Panc1 (cell line): Measurements from ENCODE around the gene IFFO2. TPM values are rescaled to one million over a fixed set of nuclear protein-coding genes. Genes with fewer than 3 reads are reported as not detected.

Source experiments
- ATAC-seq: fragments of 200-7000 bp; cut with Tn5 transposase; 2 replicates; pipeline ENCODE4 v1.9.1; 2020; ENCODE audit warnings: mild to moderate bottlenecking, moderate library complexity
- BruUV-seq: library from RNA; stranded (reverse); fragments of 400-500 nt; replicated peaks from 2 replicates; lab custom pipeline; 2021; lab: Mats Ljungman, UMichigan
- CTCF ChIA-PET: fragments of 300-600 bp; sonication (Branson Sonifier 250); formaldehyde crosslinking; loops from one replicate; lab custom pipeline; 2022; ENCODE audit warnings: antibody characterized with exemption; lab: Charles Lee
- POLR2A ChIA-PET: fragments of 300-600 bp; sonication (Branson Sonifier 250); formaldehyde crosslinking; loops from one replicate; lab custom pipeline; 2022; ENCODE audit warnings: antibody characterized with exemption; lab: Charles Lee
- DNase-seq: peaks from one replicate; pipeline ENCODE4 v3.0.0-alpha.2; 2010; ENCODE audit warnings: low read depth, low spot score
- H3K27ac ChIP-seq: 2 replicates; pipeline ENCODE4 v1.5.1; 2011; ENCODE audit warnings: mild to moderate bottlenecking, low read length, inconsistent platforms
- H3K27me3 ChIP-seq: fragments of 200-500 bp; sonication (Bioruptor generic); 2 replicates; pipeline ENCODE4 v1.6.0; 2014; ENCODE audit warnings: low read length, inconsistent platforms; ENCODE audit not compliant: control insufficient read depth, insufficient read depth
- H3K36me3 ChIP-seq: fragments of 200-500 bp; sonication (Bioruptor generic); 2 replicates; pipeline ENCODE4 v1.5.1; 2014; ENCODE audit warnings: inconsistent platforms, mild to moderate bottlenecking, low read length, moderate library complexity; ENCODE audit not compliant: control insufficient read depth, insufficient read depth
- H3K4me1 ChIP-seq: 2 replicates; pipeline ENCODE4 v1.5.1; 2011; ENCODE audit warnings: inconsistent platforms, mild to moderate bottlenecking, low read length, moderate library complexity; ENCODE audit not compliant: control insufficient read depth, insufficient read depth
- H3K4me3 ChIP-seq, 2 experiments: 2 replicates each; pipeline ENCODE4 v1.5.1; 2011 to 2012; ENCODE audit warnings: low read depth in 2 of 2, low read length in 2 of 2, mild to moderate bottlenecking in 2 of 2, inconsistent platforms in 1 of 2, moderate library complexity in 1 of 2
- H3K9me3 ChIP-seq: fragments of 200-500 bp; sonication (Bioruptor generic); 2 replicates; pipeline ENCODE4 v1.5.1; 2014; ENCODE audit warnings: low read depth, mild to moderate bottlenecking, inconsistent platforms, low read length, moderate library complexity; ENCODE audit not compliant: control insufficient read depth, insufficient read depth
- CTCF ChIP-seq: fragments of 450-650 bp; IDR thresholded peaks from 2 replicates; pipeline ENCODE4 v1.5.1; 2017; ENCODE audit warnings: mild to moderate bottlenecking
- POLR2AphosphoS5 ChIP-seq: IDR thresholded peaks from 2 replicates; pipeline ENCODE4 v1.6.1; 2012; ENCODE audit warnings: mild to moderate bottlenecking, low read depth, low read length, moderate library complexity
- REST ChIP-seq, 2 experiments: IDR thresholded peaks; 2 replicates each; pipeline ENCODE4 v1.6.1; 2011 to 2012; ENCODE audit warnings: low read depth in 2 of 2, control low read depth in 1 of 2, low read length in 1 of 2, mild to moderate bottlenecking in 1 of 2, moderate library complexity in 1 of 2; ENCODE audit not compliant: insufficient read depth in 1 of 2
- SIN3A ChIP-seq: IDR thresholded peaks from 2 replicates; pipeline ENCODE4 v1.6.1; 2012; ENCODE audit warnings: low read depth, mild to moderate bottlenecking, low read length, moderate library complexity, borderline replicate concordance; ENCODE audit not compliant: insufficient read depth
- TCF7L2 ChIP-seq: IDR thresholded peaks from 2 replicates; pipeline ENCODE4 v1.6.1; 2011; ENCODE audit warnings: mild to moderate bottlenecking, low read depth, low read length, inconsistent platforms
- in situ Hi-C: cut with HindIII; loops from 2 replicates; pipeline ENCODE4 v1.10.0; 2016; ENCODE audit warnings: low sequenced_read_pairs, low pct_unique_long_range_greater_than_20kb
- intact Hi-C: fragments of 100-400 bp; cut with micrococcal nuclease; formaldehyde crosslinking; loops from one replicate; pipeline ENCODE4 v1.10.0; 2022; ENCODE audit not compliant: unreplicated experiment
- total RNA-seq: library from RNA; stranded (reverse); gene quantifications from one replicate; pipeline ENCODE4 v1.2.1, GENCODE V29; 2021; ENCODE audit not compliant: unreplicated experiment

The IFFO2 gene
- total RNA-seq, 1 experiment from 2014 or later, result 59.4 TPM

GRCh38 chr1:18901952-18902522 lies 54.4 kb downstream of the IFFO2 start:
- Histone ChIP-seq H3K4me3 (peak overlapping the region; percentile 81 to 93), H3K36me3 (peaks cover 4% of the 10 kb centered on the region; the same call in 1 of the 2 replicates), H3K9me3 (no peaks in the 10 kb centered on the region), H3K27me3 (no peaks in the 10 kb centered on the region), H3K27ac (peak overlapping the region; percentile 95), H3K4me1 (peaks cover 30% of the 10 kb centered on the region)
- intact Hi-C loops, result loop anchor here (10.0 kb wide), 1 partner anchor 193 kb away; no protein-coding TSS in a partner anchor
- POLR2A ChIA-PET, result interaction anchor here (0.6 kb wide), 1 partner anchor 309 kb away, joined by 3 read pairs; no protein-coding TSS in a partner anchor
- CTCF ChIA-PET, result interaction anchor here (1.5 kb wide), 1 partner anchor 11 kb away, joined by 7 read pairs; no protein-coding TSS in a partner anchor
- ATAC-seq (peak; percentile 5), DNase-seq (no peak)
- no TSS peak for BruUV-seq
- in situ Hi-C loops, result no loop called here
- TF ChIP-seq SIN3A, result no peak
- TF ChIP-seq CTCF, result no peak
- no peak for TF ChIP-seq TCF7L2
- TF ChIP-seq REST (IDR thresholded peaks at IDR 0.05; ENCODE audit: insufficient read depth in 1 of 2, low read depth in 2 of 2, low read length in 1 of 2), result no peak
- TF ChIP-seq POLR2AphosphoS5, result no peak

DNA sequence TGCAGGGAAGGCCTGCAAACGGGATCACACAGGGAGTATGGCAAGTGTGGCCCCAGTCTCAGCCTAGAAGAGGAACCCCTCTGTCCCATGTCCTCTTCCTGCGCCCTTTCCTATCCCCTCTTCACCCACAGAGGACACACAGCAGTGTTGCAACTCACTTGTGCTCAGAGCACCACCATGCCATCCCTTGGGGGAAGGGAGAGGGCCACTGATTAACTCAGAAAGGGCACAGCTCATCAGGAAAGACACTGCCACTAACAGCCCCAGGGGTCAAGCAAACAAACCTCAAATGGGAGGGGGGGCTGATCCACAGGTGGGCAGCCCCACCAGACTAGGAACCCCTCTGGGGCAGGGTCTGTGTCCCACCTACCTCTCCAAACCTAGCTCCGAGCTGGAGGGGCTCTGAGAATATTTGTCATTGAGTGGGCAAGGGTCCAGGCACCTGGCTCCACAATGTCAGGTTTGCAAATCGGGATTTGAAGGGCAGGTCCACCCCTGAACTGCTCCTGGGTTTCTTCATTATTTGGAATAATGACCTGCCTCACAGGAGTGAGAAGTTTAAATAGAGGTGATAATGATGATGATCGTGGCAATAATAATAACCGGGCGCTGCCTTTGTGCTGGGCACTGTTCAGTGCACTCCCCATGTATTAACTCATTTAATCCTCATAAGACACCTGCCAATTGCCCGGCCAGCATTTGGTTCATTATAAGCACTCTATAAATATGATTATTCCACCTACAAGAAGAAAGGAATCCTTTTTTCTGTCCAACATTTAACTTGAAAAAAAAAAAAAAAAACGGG lies 55.1 kb downstream of the IFFO2 start:
- ChIA-PET CTCF (interaction anchor here (0.6 to 0.9 kb wide), 2 partner anchors 72 to 151 kb away, joined by 6 to 9 read pairs; no protein-coding TSS in a partner anchor), POLR2A (interaction anchor here (0.6 kb wide), 1 partner anchor 1734 kb away, joined by 5 read pairs; no protein-coding TSS in a partner anchor)
- ATAC-seq (no peak), DNase-seq (no peak)
- no peak for TF ChIP-seq CTCF
- TF ChIP-seq SIN3A, result no peak
- no peak for TF ChIP-seq REST (IDR thresholded peaks at IDR 0.05; ENCODE audit: insufficient read depth in 1 of 2, low read depth in 2 of 2, low read length in 1 of 2)
- intact Hi-C loops, result loop anchor here (10.0 kb wide), 1 partner anchor 193 kb away; no protein-coding TSS in a partner anchor
- H3K9me3 ChIP-seq, result no peaks in the 10 kb centered on the region
- H3K4me3 ChIP-seq, result peak overlapping the region; percentile 81 to 93
- BruUV-seq, result TSS peak; percentile 44
- H3K27me3 ChIP-seq, result no peaks in the 10 kb centered on the region
- H3K36me3 ChIP-seq, result peaks cover 4% of the 10 kb centered on the region; the same call in 1 of the 2 replicates
- in situ Hi-C loops, result no loop called here
- peaks cover 30% of the 10 kb centered on the region for H3K4me1 ChIP-seq
- peak overlapping the region; percentile 95 for H3K27ac ChIP-seq
